HFFc6 (cell line): ENCODE results near the gene NOC3L. TPM values are rescaled to one million over a fixed set of nuclear protein-coding genes. Genes with fewer than 3 reads are reported as not detected.
"Not testable (repeated sequence)": the region's sequence is repeated elsewhere in the genome, so short reads cannot be mapped to it uniquely, and the experiment has no call there.

Source experiments
- DNase-seq: peaks from one replicate; pipeline ENCODE4 v3.0.0-alpha.2; 2018
- H3K27ac Mint-ChIP-seq: 2 replicates; pipeline ENCODE4 v1.8.0; 2020; ENCODE audit warnings: mild to moderate bottlenecking, mixed read lengths
- H3K27me3 Mint-ChIP-seq: 2 replicates; pipeline ENCODE4 v1.8.0; 2021; ENCODE audit warnings: mild to moderate bottlenecking, moderate library complexity, mixed read lengths; ENCODE audit not compliant: insufficient read depth
- H3K36me3 Mint-ChIP-seq: 2 replicates; pipeline ENCODE4 v1.8.0; 2021; ENCODE audit warnings: low read depth, mixed read lengths
- H3K4me1 Mint-ChIP-seq: 2 replicates; pipeline ENCODE4 v1.8.0; 2020; ENCODE audit warnings: low read depth, mixed read lengths
- H3K4me3 Mint-ChIP-seq: 2 replicates; pipeline ENCODE4 v1.8.0; 2020; ENCODE audit warnings: mild to moderate bottlenecking, moderate library complexity, mixed read lengths
- H3K9me3 Mint-ChIP-seq: 2 replicates; pipeline ENCODE4 v1.8.0; 2020; ENCODE audit warnings: mild to moderate bottlenecking, mixed read lengths
- total RNA-seq, 6 experiments: library from RNA; stranded (reverse); fragmentation: NEBNext Ultra II Directional; extraction: Animal tissue kit (Norgen Biotek cat#: 25700); gene quantifications; 2 replicates in 1 of 6; 3 replicates in 5 of 6; pipeline ENCODE4 v1.2.3, GENCODE V29; 2021
- TF ChIP-seq, protein P1 (sequence below): fragments of 200-600 bp; sonication (generic); IDR thresholded peaks from 2 replicates; pipeline ENCODE4 v1.5.0; 2021; ENCODE audit warnings: antibody characterized with exemption, mild to moderate bottlenecking

NOC3L gene
- total RNA-seq, 6 experiments from 2014 or later = 21.6 to 29.1 (median 25.3) TPM

DNA sequence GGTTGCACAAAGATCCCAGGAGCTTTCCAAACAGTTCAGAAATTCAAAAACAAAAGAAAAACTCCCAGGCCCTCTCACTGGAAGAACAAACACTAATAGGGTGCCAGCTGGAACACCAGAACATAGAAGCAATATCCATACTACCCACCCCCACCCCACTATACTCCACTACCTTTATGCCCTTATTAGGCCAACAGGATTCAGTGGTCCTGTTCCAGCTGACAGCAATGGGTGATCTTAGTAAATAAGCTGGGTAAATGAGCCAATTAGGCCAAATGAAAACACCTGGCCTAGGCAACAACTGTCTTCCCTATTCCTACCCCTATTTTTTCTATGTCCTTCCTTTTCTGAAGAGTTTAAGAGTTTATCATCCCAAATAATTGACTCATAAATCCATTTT lies 11.7 kb downstream of the NOC3L start:
- Mint-ChIP-seq H3K27me3 (no peaks in the 10 kb centered on the region), H3K36me3 (peaks cover 15% of the 10 kb centered on the region), H3K4me1 (peaks cover 22% of the 10 kb centered on the region; the same call in 1 of the 2 replicates), H3K4me3 (no peak overlapping the region), H3K9me3 (no peaks in the 10 kb centered on the region), H3K27ac (no peak overlapping the region)
- DNase-seq = no peak
- TF ChIP-seq, protein P1, sequence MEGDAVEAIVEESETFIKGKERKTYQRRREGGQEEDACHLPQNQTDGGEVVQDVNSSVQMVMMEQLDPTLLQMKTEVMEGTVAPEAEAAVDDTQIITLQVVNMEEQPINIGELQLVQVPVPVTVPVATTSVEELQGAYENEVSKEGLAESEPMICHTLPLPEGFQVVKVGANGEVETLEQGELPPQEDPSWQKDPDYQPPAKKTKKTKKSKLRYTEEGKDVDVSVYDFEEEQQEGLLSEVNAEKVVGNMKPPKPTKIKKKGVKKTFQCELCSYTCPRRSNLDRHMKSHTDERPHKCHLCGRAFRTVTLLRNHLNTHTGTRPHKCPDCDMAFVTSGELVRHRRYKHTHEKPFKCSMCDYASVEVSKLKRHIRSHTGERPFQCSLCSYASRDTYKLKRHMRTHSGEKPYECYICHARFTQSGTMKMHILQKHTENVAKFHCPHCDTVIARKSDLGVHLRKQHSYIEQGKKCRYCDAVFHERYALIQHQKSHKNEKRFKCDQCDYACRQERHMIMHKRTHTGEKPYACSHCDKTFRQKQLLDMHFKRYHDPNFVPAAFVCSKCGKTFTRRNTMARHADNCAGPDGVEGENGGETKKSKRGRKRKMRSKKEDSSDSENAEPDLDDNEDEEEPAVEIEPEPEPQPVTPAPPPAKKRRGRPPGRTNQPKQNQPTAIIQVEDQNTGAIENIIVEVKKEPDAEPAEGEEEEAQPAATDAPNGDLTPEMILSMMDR = no peak

DNA sequence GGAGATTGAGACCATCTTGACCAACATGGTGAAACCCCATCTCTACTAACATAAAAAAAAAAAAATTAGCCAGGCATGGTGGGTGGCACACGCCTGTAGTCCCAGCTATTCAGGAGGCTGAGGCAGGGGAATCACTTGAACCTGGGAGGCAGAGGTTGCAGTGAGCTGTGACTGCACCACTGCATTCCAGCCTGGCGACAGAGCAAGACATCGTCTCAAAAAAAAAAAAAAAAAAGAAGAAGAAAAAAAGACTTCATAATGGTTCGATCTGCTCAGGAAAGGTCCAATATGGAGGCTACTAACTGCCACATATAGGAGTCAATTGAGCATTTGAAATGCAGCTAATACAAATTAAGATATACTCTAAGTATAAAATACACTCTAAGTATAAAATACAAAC lies 12.2 kb downstream of the NOC3L start:
- Mint-ChIP-seq H3K36me3 (peaks cover 15% of the 10 kb centered on the region), H3K4me1 (peaks cover 22% of the 10 kb centered on the region; the same call in 1 of the 2 replicates)
- H3K27me3 Mint-ChIP-seq, DNase-seq, H3K4me3 Mint-ChIP-seq, H3K9me3 Mint-ChIP-seq, H3K27ac Mint-ChIP-seq: not testable (repeated sequence)

DNA sequence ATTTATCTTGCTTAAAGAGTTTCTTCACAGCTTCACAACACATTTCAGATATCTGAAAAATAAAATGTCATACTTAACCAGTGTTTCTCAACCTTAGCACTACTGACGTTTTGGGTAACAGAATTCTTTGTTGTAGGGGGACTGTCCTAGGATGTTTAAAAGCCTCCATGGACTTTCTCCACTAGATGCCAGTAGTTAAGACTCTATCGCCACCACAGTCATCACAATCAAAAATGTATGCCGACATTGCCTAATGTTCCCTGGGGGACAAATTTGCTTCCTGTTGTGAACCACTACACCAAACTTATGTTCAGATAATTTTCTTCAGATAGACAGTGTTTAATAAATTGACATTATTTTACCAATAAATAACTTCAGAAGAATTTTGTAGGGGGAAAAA lies 13.4 kb downstream of the NOC3L start:
- no peak overlapping the region for H3K4me3 Mint-ChIP-seq
- H3K36me3 Mint-ChIP-seq = peaks cover 15% of the 10 kb centered on the region
- DNase-seq = no peak
- no peaks in the 10 kb centered on the region for H3K9me3 Mint-ChIP-seq
- TF ChIP-seq, protein P1 = no peak
- H3K4me1 Mint-ChIP-seq = peaks cover 22% of the 10 kb centered on the region; the same call in 1 of the 2 replicates
- no peaks in the 10 kb centered on the region for H3K27me3 Mint-ChIP-seq
- H3K27ac Mint-ChIP-seq = no peak overlapping the region

DNA sequence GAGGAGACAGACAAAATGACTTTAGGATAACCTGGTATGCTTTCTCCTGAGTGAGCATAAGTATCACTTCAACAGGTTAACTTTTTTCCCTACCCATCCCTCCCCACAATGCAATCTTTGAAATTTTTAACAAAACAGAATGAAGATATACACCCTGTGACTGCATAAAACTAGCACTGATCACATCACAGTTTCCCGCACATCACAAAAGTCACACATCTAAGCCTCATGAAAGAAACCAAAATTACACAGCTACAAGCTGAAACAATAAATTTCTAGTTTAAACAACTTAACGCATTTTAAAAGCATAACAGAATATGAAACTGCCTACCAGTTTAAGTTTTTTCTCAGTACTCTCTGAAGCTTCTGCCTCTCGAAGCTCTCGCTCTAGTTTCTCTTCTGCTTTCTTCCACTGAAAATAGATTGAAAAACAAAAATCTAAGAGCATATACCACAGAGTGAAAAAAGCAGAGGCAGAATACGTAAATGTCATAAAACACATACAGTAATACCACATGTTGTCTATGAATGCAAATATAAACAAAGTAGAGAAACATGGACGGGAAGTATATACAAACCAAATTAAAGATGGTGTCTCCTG lies 18.1 kb downstream of the NOC3L start:
- no peak overlapping the region for H3K4me3 Mint-ChIP-seq
- H3K27ac Mint-ChIP-seq = no peak overlapping the region; the same call in 1 of the 2 replicates
- H3K27me3 Mint-ChIP-seq = no peaks in the 10 kb centered on the region; the same call in 1 of the 2 replicates
- TF ChIP-seq, protein P1 = no peak
- peaks cover 5% of the 10 kb centered on the region for H3K36me3 Mint-ChIP-seq
- H3K9me3 Mint-ChIP-seq = no peaks in the 10 kb centered on the region
- DNase-seq = no peak
- peaks cover 6% of the 10 kb centered on the region; the same call in 1 of the 2 replicates for H3K4me1 Mint-ChIP-seq

DNA sequence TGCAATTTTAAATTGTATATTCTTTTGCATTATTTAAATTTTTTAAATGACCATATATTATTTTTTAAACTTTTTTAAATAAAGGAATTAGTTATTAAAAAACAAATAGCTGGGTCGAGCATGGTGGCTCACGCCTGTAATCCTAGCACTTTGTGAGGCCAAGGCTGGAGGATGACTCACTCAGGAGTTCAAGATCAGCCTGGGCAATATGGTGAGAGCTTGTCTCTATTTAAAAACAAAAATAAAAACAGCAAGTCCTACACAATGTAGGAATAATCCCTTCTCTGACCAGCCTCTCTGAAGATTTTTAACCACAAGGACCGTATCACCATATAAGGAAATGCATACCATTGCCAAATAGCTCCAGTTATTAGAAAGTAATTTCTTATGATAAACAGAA lies 19.6 kb downstream of the NOC3L start:
- Mint-ChIP-seq H3K4me1 (peaks cover 6% of the 10 kb centered on the region; the same call in 1 of the 2 replicates), H3K36me3 (peaks cover 19% of the 10 kb centered on the region), H3K27me3 (no peaks in the 10 kb centered on the region; the same call in 1 of the 2 replicates), H3K9me3 (no peaks in the 10 kb centered on the region), H3K4me3 (no peak overlapping the region), H3K27ac (no peak overlapping the region)
- no peak for DNase-seq
- TF ChIP-seq, protein P1 = no peak

DNA sequence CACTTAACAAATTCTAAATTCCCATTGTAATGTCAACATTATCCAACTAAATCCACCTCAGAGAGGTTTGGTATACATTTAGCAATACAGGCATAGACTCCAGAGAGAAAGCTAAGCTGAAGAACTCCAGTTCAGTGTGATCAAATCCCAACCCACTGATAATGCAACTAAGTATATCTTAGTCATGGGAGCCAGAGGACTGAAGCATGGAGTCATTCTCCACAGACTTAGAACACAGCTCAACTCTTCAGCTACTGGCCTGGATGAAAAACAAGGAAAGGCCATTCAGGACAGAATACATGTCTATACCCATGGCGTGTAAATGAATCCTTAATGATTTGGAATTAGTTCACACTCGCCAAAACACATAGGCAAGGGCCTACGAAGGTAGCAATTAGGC lies 27.9 kb downstream of the NOC3L start:
- TF ChIP-seq, protein P1 = no peak
- H3K27me3 Mint-ChIP-seq = no peaks in the 10 kb centered on the region
- no peak overlapping the region for H3K27ac Mint-ChIP-seq
- no peaks in the 10 kb centered on the region for H3K9me3 Mint-ChIP-seq
- no peak overlapping the region for H3K4me3 Mint-ChIP-seq
- DNase-seq = no peak
- peaks cover 36% of the 10 kb centered on the region for H3K36me3 Mint-ChIP-seq
- no peaks in the 10 kb centered on the region; the same call in 1 of the 2 replicates for H3K4me1 Mint-ChIP-seq
